Stimulated activated CD8-positive, alpha-beta memory T cell treated with anti-CD3 and anti-CD28 coated beads, Interleukin-7, amount 100 ng/mL, for 4 hours (primary cell): ENCODE measurements around the gene C1orf94.

Experiments
- DNase-seq, 2 donors: peaks; one replicate each; pipeline ENCODE4 v3.0.0-alpha.2; 2020; ENCODE audit warnings: low read depth in 2 of 2

Gene C1orf94

GRCh38 chr1:34262023-34262853 lies 85.5 kb downstream of the C1orf94 start:
- no peak for DNase-seq

GRCh38 chr1:34262921-34263320 lies 86.2 kb downstream of the C1orf94 start:
- no peak for DNase-seq

GRCh38 chr1:34263406-34263805 lies 86.7 kb downstream of the C1orf94 start:
- DNase-seq = no peak

GRCh38 chr1:34265396-34265795 lies 88.7 kb downstream of the C1orf94 start:
- DNase-seq = no peak

- no peak for DNase-seq
Measured at GRCh38 chr1:34266127-34266951, 89.6 kb downstream of the C1orf94 start.

GRCh38 chr1:34267326-34267725 lies 90.6 kb downstream of the C1orf94 start:
- no peak for DNase-seq

GRCh38 chr1:34268311-34268954 lies 91.7 kb downstream of the C1orf94 start:
- no peak for DNase-seq
